ENCODE measurements around the gene LUC7L3. TPM values are rescaled to one million over a fixed set of nuclear protein-coding genes. Genes with fewer than 3 reads are reported as not detected.

The LUC7L3 gene
- total RNA-seq, 3 donors from 2014 or later = 91.0 to 122 (median 114) TPM

GRCh38 chr17:50787106-50787505 lies 67.7 kb downstream of the LUC7L3 start:
- H3K4me1 ChIP-seq (ENCODE audit: low read depth) = no peaks in the 10 kb centered on the region
- DNase-seq (no peak), ATAC-seq (no peak)
- TF ChIP-seq CTCF (IDR thresholded peaks at IDR 0.05) = no peak
- no peaks in the 10 kb centered on the region for H3K9me3 ChIP-seq
- H3K4me3 ChIP-seq = no peak overlapping the region
- intact Hi-C loops (cut with DNase I, micrococcal nuclease) = loop anchor here (10.0 kb wide), 2 partner anchors 168 to 178 kb away; no protein-coding TSS in a partner anchor
- H3K36me3 ChIP-seq (ENCODE audit: low read depth) = no peaks in the 10 kb centered on the region

- Histone ChIP-seq H3K4me3 (no peak overlapping the region), H3K9me3 (no peaks in the 10 kb centered on the region), H3K36me3 (ENCODE audit: low read depth) (no peaks in the 10 kb centered on the region), H3K4me1 (ENCODE audit: low read depth) (no peaks in the 10 kb centered on the region)
- TF ChIP-seq CTCF (IDR thresholded peaks at IDR 0.05) = no peak
- intact Hi-C loops (cut with DNase I, micrococcal nuclease) = no loop called here
- no peak for ATAC-seq
- no peak for DNase-seq
These were observed 71.2 kb downstream of the LUC7L3 start for GRCh38 chr17:50790618-50791017.

GRCh38 chr17:50792132-50792531 lies 72.7 kb downstream of the LUC7L3 start:
- no peak for DNase-seq
- H3K9me3 ChIP-seq = no peaks in the 10 kb centered on the region
- TF ChIP-seq CTCF (IDR thresholded peaks at IDR 0.05) = no peak
- intact Hi-C loops (cut with DNase I, micrococcal nuclease) = no loop called here
- no peaks in the 10 kb centered on the region for H3K36me3 ChIP-seq (ENCODE audit: low read depth)
- no peak for ATAC-seq
- no peak overlapping the region for H3K4me3 ChIP-seq
- no peaks in the 10 kb centered on the region for H3K4me1 ChIP-seq (ENCODE audit: low read depth)

- no peak overlapping the region for H3K4me3 ChIP-seq
- DNase-seq (no peak), ATAC-seq (no peak)
- H3K4me1 ChIP-seq (ENCODE audit: low read depth) = no peaks in the 10 kb centered on the region
- TF ChIP-seq CTCF (IDR thresholded peaks at IDR 0.05) = no peak
- intact Hi-C loops (cut with DNase I, micrococcal nuclease) = no loop called here
- H3K36me3 ChIP-seq (ENCODE audit: low read depth) = no peaks in the 10 kb centered on the region
- H3K9me3 ChIP-seq = no peaks in the 10 kb centered on the region
These were observed 73.6 kb downstream of the LUC7L3 start for GRCh38 chr17:50793007-50793406.

GRCh38 chr17:50794361-50794760 lies 75.0 kb downstream of the LUC7L3 start:
- Histone ChIP-seq H3K9me3 (no peaks in the 10 kb centered on the region), H3K4me3 (no peak overlapping the region), H3K36me3 (ENCODE audit: low read depth) (no peaks in the 10 kb centered on the region), H3K4me1 (ENCODE audit: low read depth) (no peaks in the 10 kb centered on the region)
- intact Hi-C loops (cut with DNase I, micrococcal nuclease) = no loop called here
- DNase-seq = no peak
- no peak for TF ChIP-seq CTCF (IDR thresholded peaks at IDR 0.05)
- no peak for ATAC-seq
